NCI-H187 (cell line): ENCODE data around the gene HPSE.

ENCODE experiments used
- DNase-seq, 2 experiments: peaks; one replicate each; lab custom pipeline; 2025; lab: John Stamatoyannopoulos, UW

The HPSE gene

GRCh38 chr4:83247415-83248357, 87.0 kb downstream of the HPSE start:
- DNase-seq = no peak
